GM13977 (cell line): ENCODE results near the gene KLF15.

ENCODE experiments used
- DNase-seq: peaks from one replicate; pipeline ENCODE4 v3.0.0; 2012; ENCODE audit warnings: low spot score
- in situ Hi-C: fragments of 300-500 bp; cut with MboI; formaldehyde crosslinking; loops from one replicate; pipeline ENCODE4 v1.12.0; 2022; ENCODE audit warnings: low sequenced_read_pairs, low pct_unique_long_range_greater_than_20kb, mixed read lengths, inconsistent platforms; ENCODE audit not compliant: unreplicated experiment
- TF ChIP-seq, protein P1 (sequence below): IDR thresholded peaks from 2 replicates; pipeline ENCODE4 v1.5.1; 2012; ENCODE audit warnings: mild to moderate bottlenecking, control low read depth; ENCODE audit not compliant: insufficient read depth; ENCODE audit errors: extremely low read depth, missing control alignments

The KLF15 gene

DNA sequence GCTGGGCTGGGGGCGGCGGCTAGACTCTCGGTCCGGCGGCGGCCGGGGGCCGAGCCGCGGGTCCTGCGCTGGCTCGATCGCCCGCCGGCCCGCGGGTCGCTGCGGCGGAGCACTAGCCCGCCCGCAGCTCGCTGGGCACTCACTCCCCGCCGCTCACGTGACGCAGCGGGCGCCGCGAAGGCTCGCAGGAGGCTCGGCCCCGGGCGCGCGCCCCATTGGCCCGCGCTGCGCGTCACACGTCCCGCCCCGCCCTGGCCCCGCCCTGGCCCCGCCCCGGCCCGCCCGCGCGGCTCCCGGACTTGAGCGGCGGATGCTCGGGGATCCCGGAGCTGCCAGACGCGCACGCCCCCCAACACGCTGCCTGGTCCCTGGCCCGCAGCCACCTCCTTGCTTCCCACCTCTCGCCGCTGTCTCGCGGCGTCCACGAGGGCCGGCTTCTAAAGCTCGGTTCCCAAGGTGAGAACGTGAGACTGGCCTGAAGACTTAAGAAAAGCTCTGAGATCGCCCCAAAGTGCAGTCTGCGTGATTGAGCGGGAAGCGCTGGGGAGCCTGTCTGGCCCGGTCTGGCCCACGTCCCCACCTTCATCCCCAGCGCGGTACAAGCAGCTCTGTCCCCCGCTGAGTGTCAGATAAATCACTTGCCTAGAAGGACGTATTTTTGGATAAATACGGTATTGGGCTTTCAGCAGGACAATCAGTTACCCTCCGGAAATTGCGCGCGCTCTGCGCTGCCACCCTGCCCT lies at the start of gene KLF15:
KLF15 (minus strand) TSS at position 114 of the 743 bp plus-strand sequence. CDS start 4,486 bp downstream, outside the sequence.
- in situ Hi-C loops, result no loop called here
- TF ChIP-seq, protein P1, sequence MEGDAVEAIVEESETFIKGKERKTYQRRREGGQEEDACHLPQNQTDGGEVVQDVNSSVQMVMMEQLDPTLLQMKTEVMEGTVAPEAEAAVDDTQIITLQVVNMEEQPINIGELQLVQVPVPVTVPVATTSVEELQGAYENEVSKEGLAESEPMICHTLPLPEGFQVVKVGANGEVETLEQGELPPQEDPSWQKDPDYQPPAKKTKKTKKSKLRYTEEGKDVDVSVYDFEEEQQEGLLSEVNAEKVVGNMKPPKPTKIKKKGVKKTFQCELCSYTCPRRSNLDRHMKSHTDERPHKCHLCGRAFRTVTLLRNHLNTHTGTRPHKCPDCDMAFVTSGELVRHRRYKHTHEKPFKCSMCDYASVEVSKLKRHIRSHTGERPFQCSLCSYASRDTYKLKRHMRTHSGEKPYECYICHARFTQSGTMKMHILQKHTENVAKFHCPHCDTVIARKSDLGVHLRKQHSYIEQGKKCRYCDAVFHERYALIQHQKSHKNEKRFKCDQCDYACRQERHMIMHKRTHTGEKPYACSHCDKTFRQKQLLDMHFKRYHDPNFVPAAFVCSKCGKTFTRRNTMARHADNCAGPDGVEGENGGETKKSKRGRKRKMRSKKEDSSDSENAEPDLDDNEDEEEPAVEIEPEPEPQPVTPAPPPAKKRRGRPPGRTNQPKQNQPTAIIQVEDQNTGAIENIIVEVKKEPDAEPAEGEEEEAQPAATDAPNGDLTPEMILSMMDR, result no peak
- DNase-seq, result peak; percentile 98

DNA sequence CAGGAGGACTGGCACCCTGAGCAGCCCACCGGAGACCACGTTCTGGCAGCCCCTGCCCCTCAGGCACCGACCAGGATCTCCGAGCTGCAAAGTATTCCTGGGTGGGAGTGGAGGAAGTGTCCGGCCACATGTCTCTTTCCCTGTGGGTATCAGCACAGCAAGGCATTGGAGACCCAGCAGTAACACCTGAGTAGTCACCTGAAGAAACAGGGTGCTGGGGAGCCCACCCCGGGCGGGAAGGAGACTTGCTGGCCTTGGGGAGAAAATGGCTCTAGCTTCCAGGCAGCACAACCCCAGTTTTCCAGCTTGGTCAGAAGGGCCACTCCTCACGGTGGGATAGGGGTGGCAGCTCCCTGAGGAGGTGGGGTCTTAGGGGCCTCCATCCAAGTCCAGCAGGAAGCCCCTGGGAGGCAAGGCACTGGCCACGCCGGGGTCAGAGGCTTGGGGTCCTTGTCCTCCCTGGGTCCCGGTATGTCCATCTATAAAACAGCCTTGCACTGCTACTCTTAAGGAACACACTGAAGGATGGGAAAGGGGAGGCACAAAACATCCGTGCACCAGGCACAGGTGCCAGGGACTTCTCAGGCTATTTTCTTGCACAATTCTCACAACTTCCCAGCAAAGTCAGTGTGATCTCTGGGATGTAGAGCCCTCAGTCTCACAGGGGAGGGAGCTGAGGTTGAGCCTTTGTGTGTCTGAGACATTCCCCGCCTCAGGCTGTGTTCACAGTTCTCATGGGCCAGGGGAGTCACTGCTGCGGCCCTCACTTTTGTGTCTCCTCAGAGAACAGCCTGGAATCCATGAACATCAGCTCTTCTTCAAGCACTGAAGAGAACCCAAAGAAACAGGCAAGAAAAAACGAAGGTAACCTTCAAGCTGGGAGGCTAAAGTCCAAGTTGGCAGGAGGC lies 49.4 kb upstream of the KLF15 start:
- TF ChIP-seq, protein P1, result no peak
- DNase-seq, result no peak
- in situ Hi-C loops, result no loop called here

DNA sequence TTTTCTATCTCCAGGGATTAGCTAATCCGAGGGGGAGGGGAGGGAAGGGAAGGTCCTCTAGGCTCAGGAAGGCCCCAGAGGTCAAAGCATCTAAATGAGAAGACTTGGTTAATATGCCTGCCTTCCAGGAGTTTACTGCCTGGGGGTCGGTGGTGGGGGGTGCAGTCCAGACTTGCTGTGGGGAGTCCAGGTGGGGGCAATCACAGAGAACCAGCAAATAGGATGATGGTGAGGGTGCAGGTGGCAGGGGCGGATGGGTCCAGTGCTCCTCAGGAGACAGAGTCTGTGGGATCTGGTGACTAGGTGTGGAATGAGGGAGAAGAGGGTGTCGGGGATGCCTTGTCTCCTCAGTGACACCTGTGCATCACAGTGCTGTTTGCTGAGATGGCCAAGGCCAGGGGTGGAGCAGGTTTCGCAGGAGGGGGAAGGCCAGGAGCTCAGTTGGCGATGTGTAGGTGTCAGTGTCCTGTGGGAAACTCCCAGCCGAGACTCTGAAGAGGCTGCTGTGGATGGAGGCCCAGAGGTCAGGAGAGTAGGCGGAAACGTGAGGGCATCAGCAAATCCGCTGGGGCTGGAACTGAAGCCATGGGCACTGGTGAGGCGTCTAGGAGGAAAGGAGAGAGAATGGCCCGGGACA lies 45.6 kb upstream of the KLF15 start:
- TF ChIP-seq, protein P1, result no peak
- no peak for DNase-seq
- in situ Hi-C loops, result no loop called here

DNA sequence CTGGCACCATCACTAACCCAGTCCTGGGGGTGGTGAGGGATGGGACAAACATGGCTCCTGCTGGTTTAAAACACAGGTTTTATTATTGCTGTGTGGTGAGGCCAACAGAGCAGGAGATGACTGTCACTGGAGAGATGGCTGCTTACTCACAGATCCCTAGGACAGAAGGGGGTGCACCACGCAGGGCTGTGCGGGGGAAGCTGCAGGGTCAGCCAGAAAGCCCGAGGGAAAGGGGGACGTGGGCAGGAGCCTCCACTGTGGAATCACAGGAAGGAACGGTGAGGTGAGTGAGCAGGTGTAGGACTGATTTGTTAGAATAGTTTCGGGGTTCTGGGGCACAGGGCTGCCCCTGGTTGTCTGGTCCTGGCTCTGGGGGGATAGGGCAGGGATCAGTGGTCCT lies 45.0 kb upstream of the KLF15 start:
- in situ Hi-C loops, result no loop called here
- TF ChIP-seq, protein P1, result no peak
- DNase-seq, result no peak

DNA sequence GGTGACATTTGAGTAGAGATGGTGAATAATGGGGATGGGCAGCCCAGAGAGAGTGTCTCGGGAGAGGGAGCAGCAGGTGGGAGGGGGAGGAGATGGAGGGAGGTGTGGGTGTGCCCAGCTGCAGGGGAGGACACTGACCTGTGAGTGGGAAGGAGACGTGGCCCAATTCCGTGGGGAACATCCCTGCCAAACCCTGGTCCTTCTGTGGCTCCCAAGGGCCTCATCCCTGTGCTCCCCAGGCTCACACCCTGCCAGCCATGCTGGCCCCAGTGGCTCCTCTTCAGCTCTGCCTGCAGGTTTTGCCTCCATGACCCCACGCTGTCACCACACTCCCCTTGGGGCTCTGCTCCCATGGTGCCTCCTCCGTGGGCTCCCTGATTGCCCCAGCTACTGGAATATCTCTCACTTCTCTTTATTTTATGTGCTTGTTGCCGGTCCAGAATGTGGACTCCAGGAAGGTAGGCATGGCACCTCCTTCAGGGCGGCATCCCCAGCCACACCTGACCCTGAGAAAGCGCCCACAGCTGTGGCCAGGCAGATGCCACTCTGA lies 44.5 kb upstream of the KLF15 start:
- DNase-seq, result no peak
- TF ChIP-seq, protein P1, result no peak
- in situ Hi-C loops, result no loop called here

DNA sequence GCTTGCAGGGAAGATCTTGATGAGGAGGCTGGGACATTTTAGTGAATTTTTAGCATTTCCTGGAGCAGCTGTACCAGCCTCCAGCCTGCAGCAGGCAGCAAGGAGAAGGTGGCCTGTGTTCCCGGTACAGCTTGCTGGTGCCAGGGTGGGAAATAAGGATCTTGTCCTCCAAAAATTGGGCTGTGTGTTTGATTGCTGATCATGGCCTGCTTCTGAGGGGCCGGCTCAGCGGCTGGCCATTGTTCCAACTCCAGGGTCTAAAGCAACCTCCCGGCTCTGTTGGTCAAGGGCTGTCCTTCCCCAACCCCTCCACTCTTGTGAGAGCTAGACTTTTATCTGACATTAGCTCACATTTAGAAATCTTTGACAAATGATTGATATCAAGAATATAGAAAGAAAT lies 42.5 kb upstream of the KLF15 start:
- in situ Hi-C loops, result no loop called here
- DNase-seq, result no peak
- TF ChIP-seq, protein P1, result no peak
